Choroid plexus epithelial cell (primary cell): ENCODE measurements around the gene IGFBP6.

Source experiments
- DNase-seq: peaks from one replicate; pipeline ENCODE4 v3.0.0-alpha.2; 2010; ENCODE audit warnings: low read depth
- H3K4me3 ChIP-seq: 2 replicates; pipeline ENCODE4 v1.5.1; 2011; ENCODE audit warnings: low read depth, mild to moderate bottlenecking, control low read depth, low read length, moderate library complexity
- TF ChIP-seq, protein P1 (sequence below): conservative IDR thresholded peaks from 2 replicates; pipeline ENCODE4 v1.5.1; 2011; ENCODE audit warnings: low read depth, mild to moderate bottlenecking, control low read depth, inconsistent platforms, low read length, moderate library complexity

Gene IGFBP6

GRCh38 chr12:53101266-53101665, 3.8 kb downstream of the IGFBP6 start:
- H3K4me3 ChIP-seq = no peak overlapping the region
- TF ChIP-seq, protein P1, sequence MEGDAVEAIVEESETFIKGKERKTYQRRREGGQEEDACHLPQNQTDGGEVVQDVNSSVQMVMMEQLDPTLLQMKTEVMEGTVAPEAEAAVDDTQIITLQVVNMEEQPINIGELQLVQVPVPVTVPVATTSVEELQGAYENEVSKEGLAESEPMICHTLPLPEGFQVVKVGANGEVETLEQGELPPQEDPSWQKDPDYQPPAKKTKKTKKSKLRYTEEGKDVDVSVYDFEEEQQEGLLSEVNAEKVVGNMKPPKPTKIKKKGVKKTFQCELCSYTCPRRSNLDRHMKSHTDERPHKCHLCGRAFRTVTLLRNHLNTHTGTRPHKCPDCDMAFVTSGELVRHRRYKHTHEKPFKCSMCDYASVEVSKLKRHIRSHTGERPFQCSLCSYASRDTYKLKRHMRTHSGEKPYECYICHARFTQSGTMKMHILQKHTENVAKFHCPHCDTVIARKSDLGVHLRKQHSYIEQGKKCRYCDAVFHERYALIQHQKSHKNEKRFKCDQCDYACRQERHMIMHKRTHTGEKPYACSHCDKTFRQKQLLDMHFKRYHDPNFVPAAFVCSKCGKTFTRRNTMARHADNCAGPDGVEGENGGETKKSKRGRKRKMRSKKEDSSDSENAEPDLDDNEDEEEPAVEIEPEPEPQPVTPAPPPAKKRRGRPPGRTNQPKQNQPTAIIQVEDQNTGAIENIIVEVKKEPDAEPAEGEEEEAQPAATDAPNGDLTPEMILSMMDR = no peak
- DNase-seq = no peak

DNA sequence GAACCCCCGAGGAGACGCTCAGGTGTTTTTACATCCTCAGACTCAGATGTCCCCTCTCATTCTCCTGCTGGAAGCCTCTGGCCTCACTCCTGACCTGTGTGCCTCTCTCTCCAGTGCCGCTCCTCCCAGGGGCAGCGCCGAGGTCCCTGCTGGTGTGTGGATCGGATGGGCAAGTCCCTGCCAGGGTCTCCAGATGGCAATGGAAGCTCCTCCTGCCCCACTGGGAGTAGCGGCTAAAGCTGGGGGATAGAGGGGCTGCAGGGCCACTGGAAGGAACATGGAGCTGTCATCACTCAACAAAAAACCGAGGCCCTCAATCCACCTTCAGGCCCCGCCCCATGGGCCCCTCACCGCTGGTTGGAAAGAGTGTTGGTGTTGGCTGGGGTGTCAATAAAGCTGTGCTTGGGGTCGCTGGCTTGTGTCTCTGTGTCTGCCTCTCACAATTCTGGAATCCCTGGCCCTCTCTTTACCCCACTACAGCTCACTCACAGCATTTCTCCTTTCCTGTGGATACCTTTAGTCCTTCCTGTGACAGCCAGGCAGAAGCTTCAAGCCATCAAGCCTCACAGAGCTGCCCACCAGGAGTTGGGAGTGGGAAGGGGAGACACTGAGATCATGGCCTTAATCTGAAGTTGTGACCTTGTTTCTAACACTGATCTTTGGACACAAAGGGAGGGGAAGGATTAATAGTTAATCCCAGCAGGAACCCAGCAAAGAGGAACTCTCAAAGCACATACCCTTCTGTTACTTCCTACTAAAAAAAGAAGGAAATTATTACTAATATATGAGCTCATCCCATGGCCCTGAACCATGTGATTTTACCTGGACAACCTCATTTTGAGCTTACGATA, 4.7 kb downstream of the IGFBP6 start:
- no peak for DNase-seq
- TF ChIP-seq, protein P1 = no peak
- no peak overlapping the region for H3K4me3 ChIP-seq

DNA sequence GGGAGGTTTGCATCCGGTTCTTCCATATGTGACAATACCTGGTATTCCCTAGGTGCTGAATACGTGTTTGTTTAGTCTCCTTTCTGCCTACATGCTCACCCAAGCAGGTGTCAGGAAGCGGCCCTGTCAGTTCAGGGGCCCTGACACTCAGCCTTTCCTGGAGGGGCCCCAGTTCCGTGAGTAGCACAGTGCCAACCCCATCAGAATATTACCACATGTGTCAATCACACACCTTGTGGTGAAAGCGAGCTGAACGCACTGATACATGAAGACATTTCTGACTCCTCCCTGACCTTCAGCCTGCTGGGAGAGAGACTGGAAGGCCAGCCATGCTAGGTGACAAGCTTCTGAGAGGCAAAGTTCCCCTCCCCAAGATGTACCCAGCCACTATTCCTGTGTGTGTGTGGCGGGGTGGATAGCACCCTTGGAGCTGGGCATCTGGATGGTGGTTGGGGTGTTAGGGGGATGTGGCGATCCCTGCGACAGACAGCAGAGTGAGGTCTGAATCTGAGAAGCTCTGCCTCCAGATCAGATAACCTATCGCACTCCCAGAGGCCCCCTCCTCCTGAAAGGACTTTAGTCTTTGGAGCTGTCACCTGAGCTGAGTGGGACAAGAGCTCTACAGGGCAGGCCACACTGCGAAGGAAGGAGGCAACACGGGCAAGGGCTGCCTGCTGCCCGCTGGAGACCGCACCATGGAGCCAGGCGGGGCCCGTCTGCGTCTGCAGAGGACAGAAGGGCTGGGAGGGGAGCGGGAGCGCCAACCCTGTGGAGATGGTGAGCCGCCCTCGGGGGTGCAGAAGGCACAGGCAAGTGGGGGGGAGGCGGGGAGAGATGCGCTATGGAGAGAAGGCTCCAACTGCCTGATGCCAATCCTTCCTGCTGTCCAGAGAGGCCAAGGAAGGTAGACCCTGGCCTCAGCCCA, 5.7 kb downstream of the IGFBP6 start, which contains the start of gene SOAT2:
SOAT2 (plus strand) TSS at position 604 of the 925 bp plus-strand sequence; CDS start at position 696, 92 bp downstream.
- no peak for DNase-seq
- TF ChIP-seq, protein P1 = no peak

GRCh38 chr12:53103860-53104305, 6.4 kb downstream of the IGFBP6 start:
- H3K4me3 ChIP-seq = no peak overlapping the region
- TF ChIP-seq, protein P1 = no peak
- no peak for DNase-seq

More for the DNA sequence above, 5.7 kb downstream of the IGFBP6 start, which contains the start of gene SOAT2:
- H3K4me3 ChIP-seq = no peak within 1 kb of the TSS

GRCh38 chr12:53105256-53105655, 7.8 kb downstream of the IGFBP6 start:
- TF ChIP-seq, protein P1 = no peak
- H3K4me3 ChIP-seq = no peak overlapping the region
- DNase-seq = no peak

DNA sequence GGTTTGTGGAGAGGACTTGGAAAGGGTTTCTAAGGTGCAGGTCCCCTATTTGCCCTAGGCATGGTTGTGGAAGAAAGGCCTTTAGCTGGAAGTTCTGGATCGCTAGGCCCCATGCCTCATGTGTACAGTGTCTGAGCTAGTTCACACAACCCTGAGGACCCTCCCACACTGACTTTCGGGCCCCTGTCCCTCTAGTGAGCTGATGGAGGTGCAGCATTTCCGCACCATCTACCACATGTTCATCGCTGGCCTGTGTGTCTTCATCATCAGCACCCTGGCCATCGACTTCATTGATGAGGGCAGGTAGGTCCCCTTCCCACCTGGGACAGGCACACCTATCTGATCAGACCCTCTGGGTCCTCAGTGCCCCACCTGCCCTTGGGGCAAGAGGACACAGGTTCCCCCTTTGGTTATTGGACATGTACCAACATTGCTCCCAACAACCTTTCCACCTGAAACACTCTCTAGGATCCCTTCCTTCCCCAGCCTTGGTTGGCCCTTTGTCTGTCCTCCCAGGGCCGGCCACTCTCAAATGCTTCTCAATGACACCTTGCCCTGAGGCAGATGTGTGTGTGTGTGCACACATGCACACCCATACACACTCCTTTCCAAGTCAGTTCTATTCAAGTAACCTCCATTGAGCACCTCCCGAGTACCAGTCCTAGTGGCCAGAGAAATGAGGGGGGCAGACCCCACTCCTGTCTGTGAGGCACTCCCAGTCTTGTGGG, 8.4 kb downstream of the IGFBP6 start:
- no peak overlapping the region for H3K4me3 ChIP-seq

More for the DNA sequence above, 8.4 kb downstream of the IGFBP6 start:
- DNase-seq = no peak
- TF ChIP-seq, protein P1 = no peak
